GM19467 (cell line): ENCODE measurements around the gene ARSJ.
"Not testable (repeated sequence)": the region's sequence is repeated elsewhere in the genome, so short reads cannot be mapped to it uniquely, and the experiment has no call there.

ENCODE experiments used
- ATAC-seq: cut with Tn5 transposase; IDR thresholded peaks from one replicate; pipeline ENCODE4 v1.9.1; 2021; ENCODE audit warnings: mild to moderate bottlenecking, moderate library complexity; ENCODE audit not compliant: unreplicated experiment

ARSJ gene

GRCh38 chr4:113958766-113959538, 20.5 kb downstream of the ARSJ start:
- ATAC-seq: no peak

DNA sequence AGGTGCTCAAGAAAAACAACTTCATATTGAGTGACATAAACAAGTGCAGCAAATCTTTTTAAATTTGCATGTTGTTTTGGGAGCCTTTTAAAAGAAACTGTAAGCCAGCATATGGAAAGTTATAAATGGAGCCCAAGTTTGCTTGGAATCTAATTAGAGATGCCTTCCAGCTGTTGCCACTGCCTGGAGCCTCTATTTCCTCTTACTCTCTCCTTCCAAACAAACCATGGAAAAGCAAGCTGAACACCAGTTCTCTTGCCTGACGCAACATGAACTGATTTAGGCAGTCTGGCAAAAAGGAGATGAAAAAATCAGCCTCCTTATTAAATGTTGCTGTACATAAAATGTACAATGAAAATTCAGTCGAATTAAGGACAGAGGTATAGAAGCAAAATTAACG, 21.5 kb downstream of the ARSJ start:
- no peak for ATAC-seq

- ATAC-seq: no peak
Observed at GRCh38 chr4:113955948-113956347, 23.5 kb downstream of the ARSJ start.

- no peak for ATAC-seq
Observed at GRCh38 chr4:113955411-113955810, 24.0 kb downstream of the ARSJ start.

DNA sequence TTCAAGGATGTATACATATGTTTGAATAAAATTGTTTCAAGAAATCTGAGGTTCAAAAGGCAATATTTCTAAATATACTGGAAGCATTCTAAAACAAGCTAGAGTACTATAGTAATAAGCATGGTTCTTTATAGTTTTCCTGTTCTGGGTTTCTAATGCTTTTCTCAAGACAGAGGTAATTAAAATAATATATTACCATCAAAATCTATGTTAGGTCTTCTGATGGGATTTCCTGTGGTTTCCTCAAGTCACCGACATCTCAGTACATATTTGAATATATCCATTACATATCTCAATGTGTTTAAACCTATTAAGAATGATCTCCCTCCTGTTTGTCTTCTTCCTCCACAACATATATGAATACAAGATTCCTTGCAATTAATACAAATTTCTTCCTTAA, 25.6 kb downstream of the ARSJ start:
- ATAC-seq: no peak

DNA sequence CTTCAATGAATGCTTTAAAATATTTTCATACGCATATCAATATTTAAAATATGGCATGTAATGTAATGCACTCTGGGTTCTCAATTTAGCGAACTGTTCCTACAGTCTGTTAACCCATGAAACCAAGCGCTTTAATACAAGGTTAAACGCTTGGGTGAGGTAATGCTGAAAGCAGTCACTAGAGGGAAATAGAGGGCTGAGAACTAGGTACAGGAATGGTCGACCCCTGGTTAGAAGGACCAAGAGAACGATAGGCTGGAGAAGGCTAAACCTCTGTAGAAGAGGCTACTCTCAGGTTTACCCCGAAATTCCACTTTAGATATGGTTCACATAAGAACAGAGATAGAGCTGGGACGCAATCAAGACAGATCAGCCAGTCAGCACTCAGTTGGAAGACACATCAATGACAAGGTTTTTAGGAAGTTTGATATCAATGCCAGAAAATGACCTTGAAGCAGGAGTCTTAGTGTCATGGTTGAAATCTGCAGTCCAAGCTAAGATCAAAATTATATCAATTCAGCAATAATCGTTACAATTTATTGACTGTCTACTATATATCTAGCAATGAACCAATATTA, 26.9 kb downstream of the ARSJ start:
- peak; percentile 97 for ATAC-seq

GRCh38 chr4:113951263-113951662, 28.2 kb downstream of the ARSJ start:
- no peak for ATAC-seq

DNA sequence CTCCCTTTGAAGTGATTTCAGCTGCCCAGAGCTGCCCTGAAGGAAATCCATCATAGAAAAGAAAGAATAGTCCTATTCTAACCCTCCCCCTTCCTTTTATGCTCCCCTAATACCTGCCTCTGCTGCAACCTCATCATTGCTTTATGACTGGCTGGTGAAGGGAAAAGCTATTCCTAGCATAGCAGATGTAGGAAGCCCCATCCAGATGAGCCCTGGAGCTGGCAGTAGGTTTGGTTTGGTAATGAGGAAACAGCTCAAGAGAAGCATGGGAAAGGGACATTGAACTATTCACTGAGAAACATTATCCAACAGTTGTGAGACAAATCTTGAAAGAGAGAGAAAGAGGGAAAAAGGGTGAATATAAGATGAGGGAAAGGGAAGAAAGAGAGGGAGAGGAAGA, 29.2 kb downstream of the ARSJ start:
- ATAC-seq: no peak

- no peak for ATAC-seq
Observed at GRCh38 chr4:113947484-113947883, 32.0 kb downstream of the ARSJ start.

- ATAC-seq: no peak
Observed at GRCh38 chr4:113945906-113946305, 33.5 kb downstream of the ARSJ start.

DNA sequence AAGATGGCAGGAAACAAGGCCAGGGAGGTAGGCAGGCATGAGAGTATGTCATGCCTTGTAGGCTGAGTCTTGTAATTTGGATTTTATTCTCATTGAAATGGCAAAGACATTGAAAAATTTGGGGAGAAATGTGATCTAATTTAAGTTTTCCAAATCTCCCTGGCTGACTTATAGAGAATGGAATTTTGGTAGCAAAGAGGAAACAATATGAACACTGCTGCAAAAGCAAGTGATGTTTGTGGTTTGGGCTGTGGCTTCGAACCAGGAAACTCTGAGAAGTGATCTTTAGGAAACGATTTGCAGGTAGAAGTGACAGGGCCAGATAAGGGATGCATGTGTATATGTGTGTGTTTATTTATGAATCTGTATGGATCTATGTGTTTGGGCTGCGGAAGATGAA, 35.6 kb downstream of the ARSJ start:
- no peak for ATAC-seq

DNA sequence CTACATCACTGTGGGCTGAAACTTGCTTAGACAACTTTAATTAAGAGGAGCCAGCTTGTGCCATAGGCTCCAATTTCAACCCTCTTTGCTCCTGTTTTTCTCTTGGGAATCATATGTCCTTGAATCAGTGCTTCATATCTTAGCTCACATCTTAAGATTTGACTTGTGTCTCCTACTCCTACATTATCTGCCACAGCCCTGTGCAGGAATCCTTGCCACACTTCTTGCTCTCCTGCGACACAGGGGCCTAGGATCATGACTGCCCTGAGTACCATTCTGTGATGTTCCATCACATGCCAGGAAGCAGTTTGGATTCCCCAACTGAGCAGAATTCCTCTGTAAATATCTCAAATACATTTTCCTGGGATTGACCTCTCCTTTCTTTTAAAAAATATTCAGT, 36.4 kb downstream of the ARSJ start:
- ATAC-seq: no peak

GRCh38 chr4:113941836-113942235, 37.6 kb downstream of the ARSJ start:
- no peak for ATAC-seq

DNA sequence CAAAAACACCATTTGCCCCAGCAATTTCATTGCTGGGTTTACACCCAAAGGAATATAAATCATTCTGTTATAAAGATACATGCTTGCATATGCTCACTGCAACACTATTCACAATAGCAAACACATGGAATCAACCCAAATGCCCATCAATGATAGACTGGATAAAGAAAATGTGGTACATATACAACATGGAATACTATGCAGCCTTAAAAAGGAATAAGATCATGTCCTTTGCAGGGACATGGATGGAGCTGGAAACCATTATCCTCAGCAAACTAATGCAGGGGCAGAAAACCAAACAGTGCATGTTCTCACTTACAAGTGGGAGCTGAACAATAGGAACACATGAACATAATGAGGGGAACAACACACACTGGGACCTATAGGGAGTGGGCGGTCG, 39.3 kb downstream of the ARSJ start:
- ATAC-seq: not testable (repeated sequence)

GRCh38 chr4:113935190-113935589, 44.3 kb downstream of the ARSJ start:
- no peak for ATAC-seq

GRCh38 chr4:113924706-113925105, 54.7 kb downstream of the ARSJ start:
- ATAC-seq: not testable (repeated sequence)

GRCh38 chr4:113921089-113921794, 58.2 kb downstream of the ARSJ start:
- ATAC-seq: peak; percentile 59

GRCh38 chr4:113919611-113920010, 59.8 kb downstream of the ARSJ start:
- no peak for ATAC-seq

- ATAC-seq: no peak
Observed at GRCh38 chr4:113919145-113919544, 60.3 kb downstream of the ARSJ start.

- no peak for ATAC-seq
Observed at GRCh38 chr4:113908829-113909228, 70.6 kb downstream of the ARSJ start.

DNA sequence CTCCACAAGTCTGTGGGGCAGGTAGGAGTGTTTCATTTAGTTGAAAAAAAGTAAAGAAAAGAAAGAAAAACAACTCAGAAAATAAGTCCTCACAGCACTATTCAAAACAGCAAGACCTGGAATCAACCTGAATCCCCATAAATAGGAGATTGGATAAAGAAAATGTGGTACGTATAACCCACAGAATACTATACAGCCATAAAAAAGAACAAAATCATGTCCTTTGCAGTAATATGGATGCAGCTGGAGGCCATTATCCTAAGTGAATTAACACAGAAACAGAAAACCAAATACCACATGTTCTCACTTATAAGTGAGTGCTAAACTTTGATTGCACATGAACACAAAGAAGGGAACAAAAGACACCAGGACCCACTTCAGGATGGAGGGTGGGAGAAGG, 71.9 kb downstream of the ARSJ start:
- ATAC-seq: no peak

DNA sequence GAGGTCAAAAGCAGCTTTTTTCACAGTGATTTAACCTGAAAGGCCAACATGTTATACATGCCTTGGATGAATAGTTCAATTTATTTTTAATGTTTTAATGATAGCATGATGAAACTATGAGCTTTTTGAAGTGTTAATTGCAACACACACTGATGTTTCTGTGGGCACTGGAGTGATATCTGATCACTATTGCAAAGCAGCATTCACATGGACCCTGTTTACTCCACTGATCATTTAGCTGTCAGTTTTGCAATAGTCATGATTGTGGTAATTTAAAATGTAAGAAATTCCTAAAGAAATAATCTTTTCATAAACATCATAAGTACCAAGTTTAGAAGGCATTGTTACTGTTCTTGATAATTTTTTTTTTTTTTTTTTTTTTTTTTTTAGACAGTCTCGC, 74.1 kb downstream of the ARSJ start:
- ATAC-seq: no peak
